ENCODE measurements around the gene GCGR.

The GCGR gene

GRCh38 chr17:81851423-81851822 is 47.5 kb downstream of the GCGR start:
- DNase-seq = no peak

GRCh38 chr17:81852237-81852636 is 48.3 kb downstream of the GCGR start:
- no peak for DNase-seq

DNA sequence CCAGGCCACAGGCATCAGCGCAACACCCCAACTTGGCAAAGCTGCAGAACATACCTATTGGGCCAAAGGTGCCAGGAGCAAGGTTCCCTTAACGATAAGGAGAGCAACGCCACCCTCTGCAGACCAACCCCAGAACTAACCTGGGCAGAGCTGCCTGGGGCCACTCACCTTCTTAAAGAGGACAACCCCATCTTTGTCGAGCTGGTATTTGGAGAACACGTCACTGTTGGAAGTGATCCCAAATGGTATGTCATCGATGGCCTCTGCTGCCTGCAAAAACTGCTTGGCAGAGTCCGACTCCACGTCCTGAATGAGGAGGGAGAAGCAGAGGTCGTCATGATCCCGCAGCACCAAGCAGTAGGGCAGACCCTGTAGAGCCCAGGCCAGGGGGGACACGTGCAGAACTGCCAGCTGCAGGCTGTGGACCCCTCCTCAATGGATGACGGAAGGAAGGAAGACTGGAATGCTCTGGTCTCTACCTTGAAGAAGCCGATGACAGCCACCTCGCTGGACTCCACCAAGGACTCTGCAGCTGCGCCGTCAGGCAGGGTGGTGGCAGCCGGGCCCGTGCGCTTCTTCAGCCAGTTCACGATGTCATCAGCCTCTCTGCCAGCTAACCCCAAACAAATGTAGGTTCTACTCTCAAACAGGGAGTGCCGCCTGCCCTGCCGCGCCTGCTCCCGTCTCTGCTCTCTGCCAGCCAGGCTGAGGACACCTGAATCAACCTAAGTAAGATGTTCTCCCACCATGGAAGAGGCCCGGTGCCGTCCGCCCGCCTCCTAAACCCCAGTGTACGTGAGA is 51.2 kb downstream of the GCGR start:
- DNase-seq = no peak

- DNase-seq = no peak
Observed at GRCh38 chr17:81858170-81858966, 54.4 kb downstream of the GCGR start.

DNA sequence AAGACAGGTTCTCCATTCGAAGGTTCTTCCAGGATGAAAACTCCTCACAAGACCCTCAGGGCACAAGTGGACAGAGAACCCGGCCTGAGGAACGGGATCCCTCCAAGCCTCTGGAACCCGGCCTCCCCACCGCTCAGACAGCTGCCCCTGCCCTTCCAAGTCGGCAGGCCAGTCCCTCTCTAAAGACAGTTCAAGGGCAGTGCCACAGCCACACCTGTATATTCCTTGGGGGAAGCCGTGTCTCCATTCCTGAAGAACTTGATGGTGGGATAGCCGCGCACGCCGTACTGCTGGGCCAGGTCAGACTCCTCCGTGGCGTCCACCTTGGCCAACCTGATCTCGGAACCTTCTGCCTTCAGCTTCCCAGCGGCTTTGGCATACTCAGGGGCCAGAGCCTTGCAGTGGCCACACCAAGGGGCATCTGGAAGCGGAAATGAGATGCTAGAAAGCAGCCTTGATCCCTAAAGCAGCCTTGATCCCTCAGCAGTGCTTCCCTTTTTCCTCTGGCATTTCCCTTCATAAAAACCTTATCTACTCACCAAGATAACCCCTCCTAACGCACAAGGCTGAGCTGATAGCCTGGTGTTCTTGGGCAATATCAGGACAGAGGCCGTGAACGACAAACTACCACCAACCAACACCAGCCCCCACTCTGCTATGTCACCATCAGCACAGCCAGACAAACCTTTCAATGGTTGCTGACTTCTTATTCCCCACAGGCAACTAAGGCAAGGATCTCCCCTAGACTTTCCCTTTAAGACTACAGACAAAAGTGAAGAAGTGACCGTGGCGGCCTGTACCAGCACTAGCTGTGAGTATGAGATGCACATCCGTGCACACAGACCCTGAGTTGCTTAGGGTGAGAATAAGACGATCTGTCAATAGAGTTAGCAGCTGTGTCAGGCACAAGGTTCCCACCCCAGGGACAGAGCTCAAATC is 55.3 kb downstream of the GCGR start:
- DNase-seq = no peak

- peak in 1 of 5 donors; percentile 27 for DNase-seq
Observed at GRCh38 chr17:81859906-81860755, 56.2 kb downstream of the GCGR start, which contains the start of gene P4HB. TSS of gene P4HB (minus strand) at chr17:81860535. CDS start at chr17:81860471, 64 bp downstream.

GRCh38 chr17:81860756-81861568 is 57.0 kb downstream of the GCGR start:
- peak; percentile 97 to 100 (median 98) for DNase-seq

DNA sequence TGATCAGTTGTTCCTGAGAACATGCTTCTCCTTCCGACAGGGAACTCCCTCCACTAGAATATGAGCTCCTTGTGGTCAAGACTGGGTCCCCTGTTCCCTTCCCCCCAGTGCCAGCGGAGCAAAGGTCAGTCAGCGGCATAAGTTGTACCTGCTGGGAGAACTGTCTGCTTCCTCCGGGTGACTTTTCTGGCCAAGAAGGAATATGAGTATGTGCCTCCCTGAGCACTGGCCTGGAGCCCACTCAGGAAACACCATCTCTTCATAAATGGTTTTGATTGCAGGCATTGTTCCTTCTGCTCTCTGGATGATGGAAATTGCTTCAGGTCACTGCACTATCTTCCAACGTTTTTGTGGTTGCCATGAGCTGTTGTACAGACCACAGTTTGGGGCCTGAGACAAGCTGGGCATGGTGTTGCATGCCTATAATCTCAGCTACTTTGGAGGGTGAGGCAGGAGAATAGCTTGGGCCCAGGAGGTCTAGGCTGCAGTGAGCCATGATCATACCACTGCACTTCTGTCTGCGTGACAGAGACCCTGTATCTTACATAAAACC is 59.2 kb downstream of the GCGR start:
- no peak for DNase-seq

Measured in T-helper 1 cell (primary cell).